GM19351 (cell line): ENCODE data around the gene RSRC2.
"Not testable (repeated sequence)": the region's sequence is repeated elsewhere in the genome, so short reads cannot be mapped to it uniquely, and the experiment has no call there.

Experiments used
- ATAC-seq: cut with Tn5 transposase; IDR thresholded peaks from one replicate; pipeline ENCODE4 v1.9.1; 2021; ENCODE audit warnings: mild to moderate bottlenecking, moderate library complexity; ENCODE audit not compliant: unreplicated experiment

RSRC2 gene

DNA sequence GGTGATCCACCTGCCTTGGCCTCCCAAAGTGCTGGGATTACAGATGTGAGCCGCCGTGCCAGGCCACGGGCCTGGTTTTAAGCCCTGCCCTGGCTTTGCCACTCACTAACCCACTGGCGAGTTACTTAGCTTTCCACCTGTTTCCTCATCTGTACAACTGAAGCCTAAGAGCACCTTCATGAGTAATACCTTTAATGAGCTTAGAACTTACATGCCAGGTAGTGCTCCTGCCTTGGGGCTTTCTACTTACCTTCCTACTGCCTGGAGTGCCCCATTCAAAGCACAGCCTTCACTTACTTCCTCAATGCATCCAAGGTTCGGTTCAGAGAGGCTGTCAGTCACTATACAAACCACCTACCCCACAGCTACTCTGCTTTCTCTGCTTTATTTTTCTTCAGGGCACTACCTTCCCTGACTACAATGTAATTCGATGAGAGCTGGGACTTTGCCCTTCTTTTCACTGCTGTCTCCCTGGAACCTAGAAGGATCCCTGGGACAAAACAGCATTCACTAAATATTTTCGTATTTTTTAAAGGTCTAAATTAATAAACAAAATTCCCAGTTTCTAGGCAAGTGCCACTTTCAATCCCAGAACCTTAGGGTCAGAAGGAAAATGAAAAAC lies 39.8 kb downstream of the RSRC2 start:
- ATAC-seq: no peak

GRCh38 chr12:122486360-122486759 lies 40.4 kb downstream of the RSRC2 start:
- not testable (repeated sequence) for ATAC-seq

GRCh38 chr12:122484385-122484784 lies 42.4 kb downstream of the RSRC2 start:
- ATAC-seq: not testable (repeated sequence)

DNA sequence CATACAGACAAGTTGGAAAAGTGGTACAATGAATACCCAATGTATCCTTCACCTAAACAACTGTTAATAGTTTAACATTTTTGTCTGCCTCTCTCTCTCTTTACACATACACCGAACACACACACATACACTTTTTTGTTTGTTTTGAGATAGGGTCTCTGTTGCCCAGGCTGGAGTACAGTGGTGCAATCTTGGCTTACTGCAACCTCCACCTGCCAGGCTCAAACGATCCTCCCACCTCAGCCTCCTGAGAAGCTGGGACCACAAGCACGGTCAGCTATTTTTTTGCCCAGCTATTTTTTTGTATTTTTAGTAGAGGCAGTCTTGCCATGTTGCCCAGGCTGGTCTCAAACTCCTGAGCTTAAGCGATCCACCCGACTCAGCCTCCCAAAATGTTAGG lies 42.8 kb downstream of the RSRC2 start:
- ATAC-seq: no peak

- ATAC-seq: no peak
These were observed 44.9 kb downstream of the RSRC2 start for GRCh38 chr12:122481861-122482260.

GRCh38 chr12:122480753-122481152 lies 46.0 kb downstream of the RSRC2 start:
- no peak for ATAC-seq

DNA sequence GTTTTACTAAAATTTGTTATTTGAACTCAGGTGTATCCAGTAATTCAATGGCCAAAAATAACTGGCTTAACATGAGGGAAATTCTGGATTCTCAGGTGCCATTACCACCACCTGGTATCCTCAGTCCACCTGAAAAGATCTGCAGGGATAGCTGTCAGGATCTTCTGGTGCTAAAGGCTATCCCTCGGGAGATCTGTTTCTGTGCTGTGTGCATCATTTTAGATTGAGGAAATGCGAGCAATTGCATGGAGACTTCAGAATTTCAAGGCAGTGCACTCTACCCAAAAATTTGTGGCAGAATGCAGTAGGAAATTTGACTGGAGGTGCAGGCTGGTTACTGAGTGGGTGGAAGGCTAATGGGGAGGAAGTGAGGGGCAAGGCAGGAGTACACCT lies 52.4 kb downstream of the RSRC2 start:
- ATAC-seq: no peak

- peak; percentile 43 for ATAC-seq
These were observed 53.0 kb downstream of the RSRC2 start for GRCh38 chr12:122473543-122474323.

DNA sequence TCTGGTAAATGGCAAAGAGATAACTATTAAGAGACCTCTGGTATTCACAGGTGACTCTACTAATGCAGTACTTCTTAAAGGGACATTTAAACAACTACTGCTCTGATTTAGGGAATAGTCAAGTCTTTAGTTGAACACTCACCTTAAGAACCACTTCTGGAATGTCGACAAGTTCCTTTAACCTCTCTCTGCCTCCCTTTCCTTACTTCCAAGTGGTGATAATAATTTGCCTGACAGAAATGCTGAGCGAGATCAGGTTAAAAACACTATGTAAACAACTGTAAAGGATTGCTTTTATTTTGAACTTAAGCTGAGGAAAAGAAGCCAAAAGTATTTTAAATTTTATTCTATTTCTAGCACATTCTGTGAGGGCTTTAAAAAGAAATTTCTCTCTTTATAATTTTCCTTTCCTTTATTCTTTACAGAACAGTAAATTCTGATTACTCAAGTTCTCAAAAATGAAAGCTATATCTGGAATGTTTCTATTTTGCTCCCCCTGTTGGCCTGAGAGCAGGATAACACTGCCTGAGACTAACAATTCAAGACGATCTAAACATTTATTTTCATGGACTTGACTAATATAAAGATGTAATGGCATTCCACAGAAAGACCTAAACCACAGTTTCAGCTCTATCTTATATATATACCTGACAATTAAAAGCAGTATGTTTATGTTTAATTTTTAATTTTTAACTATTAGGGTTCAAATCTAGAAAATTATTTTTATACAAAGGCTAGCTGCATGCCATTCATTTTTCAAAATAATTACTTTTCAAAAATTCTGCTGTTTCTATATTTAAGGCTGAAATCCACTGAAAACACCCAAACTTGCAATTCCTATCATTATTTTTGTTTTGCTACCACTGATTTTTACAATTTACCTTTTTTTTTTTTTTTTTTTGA lies 55.2 kb downstream of the RSRC2 start:
- ATAC-seq: no peak

DNA sequence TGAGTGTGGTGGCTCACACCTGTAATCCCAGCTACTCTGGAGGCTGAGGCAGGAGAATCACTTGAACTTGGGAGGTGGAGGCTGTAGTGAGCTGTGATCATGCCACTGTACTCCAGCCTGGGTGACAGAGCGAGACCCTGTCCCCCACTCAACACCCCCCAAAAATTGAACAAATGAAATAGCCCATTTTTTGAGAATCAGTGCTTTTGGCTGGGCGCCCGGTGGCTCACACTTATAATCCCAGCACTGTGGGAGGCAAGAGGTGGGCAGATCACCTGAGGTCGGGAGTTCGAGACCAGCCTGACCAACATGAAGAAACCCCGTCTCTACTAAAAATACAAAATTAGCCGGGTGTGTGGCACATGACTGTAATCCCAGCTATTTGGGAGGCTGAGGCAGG lies 56.2 kb downstream of the RSRC2 start:
- not testable (repeated sequence) for ATAC-seq

GRCh38 chr12:122469856-122470255 lies 56.9 kb downstream of the RSRC2 start:
- not testable (repeated sequence) for ATAC-seq

DNA sequence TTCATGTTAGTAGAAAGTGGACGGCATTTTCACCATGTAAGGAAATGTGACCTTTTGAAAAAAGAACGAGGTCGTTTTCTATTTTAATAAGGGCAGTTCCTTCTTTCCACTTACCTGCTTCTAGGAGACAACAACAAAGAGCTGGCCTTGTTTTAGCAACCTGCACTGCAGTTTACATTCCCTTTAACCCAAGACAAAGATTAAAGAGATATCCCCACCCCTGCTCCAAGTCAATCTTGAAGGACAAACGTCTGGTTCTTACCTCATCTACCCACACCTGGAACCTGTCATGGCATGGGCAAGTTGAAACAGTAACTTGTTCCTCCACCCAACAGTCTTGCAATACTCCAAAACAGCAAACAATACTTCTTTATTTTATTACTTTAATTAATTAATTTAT lies 58.8 kb downstream of the RSRC2 start:
- ATAC-seq: no peak

DNA sequence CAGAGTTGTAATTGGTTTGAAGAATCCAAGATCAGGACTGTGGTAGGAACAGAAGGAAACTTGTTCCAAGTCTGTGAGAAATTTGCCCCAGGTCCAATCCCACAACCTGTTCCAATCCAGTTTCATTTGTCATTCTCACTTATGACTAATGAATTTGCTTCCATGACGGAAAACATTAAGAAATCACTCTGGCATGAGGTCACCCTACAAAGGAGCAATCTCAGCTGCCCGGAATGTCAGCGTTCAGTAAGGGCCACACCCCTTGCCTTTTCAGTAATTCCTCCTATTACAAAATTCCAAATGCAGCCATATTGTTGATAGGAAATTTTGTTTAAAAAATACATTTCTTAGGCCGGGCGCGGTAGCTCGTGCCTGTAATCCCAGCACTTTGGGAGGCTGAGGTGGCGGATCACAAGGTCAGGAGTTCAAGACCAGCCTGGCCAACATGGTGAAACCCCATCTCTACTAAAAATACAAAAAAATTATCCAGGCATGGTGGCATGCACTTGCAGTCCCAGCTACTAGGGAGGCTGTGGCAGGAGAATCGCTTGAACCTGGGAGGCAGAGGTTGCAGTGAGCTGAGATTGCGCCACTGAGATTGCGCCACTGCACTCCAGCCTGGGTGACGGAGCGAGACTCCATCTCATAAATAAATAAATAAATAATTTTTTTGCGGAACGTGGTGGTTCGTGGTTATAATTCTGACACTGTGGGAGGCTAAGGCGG lies 62.3 kb downstream of the RSRC2 start:
- not testable (repeated sequence) for ATAC-seq

GRCh38 chr12:122460641-122461040 lies 66.1 kb downstream of the RSRC2 start:
- ATAC-seq: no peak

DNA sequence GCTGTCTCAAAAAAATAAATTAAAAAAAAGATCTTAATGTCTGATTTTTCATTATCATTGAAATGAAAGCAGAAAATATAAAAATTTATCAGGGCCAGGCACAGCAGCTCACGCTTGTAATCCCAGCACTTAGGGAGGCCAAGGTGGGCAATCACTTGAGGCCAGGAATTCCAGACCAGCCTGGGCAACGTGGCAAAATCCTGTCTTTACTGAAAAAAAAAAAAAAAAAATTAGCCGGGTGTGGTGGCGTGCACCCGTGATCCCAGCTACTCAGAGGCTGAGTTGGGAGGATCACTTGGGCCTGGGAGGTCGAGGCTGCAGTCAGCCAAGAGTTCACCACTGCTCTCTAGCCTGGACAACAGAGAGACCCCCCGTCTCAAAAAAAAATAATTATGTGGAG lies 66.7 kb downstream of the RSRC2 start:
- no peak for ATAC-seq

GRCh38 chr12:122459211-122459610 lies 67.5 kb downstream of the RSRC2 start:
- ATAC-seq: no peak

DNA sequence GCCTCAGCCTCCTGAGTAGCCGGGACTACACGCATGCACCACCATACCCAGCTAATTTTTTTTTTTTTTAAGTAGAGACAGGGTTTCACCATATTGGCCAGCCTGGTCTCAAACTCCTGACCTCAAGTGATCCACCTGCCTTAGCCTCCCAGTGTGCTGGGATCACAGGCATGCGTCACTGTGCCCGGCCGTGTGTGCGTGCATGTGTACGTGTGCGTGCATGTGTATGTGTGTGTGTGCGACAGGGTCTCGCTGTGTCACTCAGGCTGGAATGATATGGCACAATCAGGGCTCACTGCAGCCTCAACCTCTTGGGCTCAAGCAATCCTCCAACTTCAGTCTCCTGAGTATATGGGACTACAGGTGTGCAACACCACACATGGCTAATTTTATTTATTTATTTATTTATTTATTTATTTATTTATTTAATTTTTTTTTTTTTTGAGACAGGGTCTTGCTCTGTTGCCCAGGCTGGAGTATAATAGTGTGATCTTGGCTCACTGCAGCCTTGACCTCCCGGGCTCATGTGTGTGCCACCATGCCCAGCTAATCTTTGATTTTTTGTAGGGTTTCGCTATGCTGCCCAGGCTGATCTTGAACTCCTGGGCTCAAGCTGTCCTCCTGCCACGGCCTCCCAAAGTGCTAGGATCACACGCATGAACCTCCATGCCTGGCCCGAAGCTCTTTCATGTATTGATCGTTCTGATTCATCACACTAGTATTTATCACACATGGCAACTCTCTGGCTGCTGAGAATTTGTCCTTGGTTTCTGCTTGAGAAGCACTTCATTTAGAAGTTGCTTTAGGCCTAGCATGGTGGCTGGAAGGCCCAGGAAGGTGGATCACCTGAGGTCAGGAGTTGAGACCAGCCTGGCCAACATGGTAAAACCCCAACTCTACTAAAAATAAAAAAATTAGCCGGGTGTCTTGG lies 68.4 kb downstream of the RSRC2 start:
- no peak for ATAC-seq

- ATAC-seq: no peak
These were observed 69.1 kb downstream of the RSRC2 start for GRCh38 chr12:122457627-122458026.

- no peak for ATAC-seq
These were observed 72.0 kb downstream of the RSRC2 start for GRCh38 chr12:122454739-122455138.

GRCh38 chr12:122454250-122454721 lies 72.5 kb downstream of the RSRC2 start:
- no peak for ATAC-seq
